OCI-LY1 (cell line): ENCODE results near the gene GLRA3.

Source experiments
- H2AFZ ChIP-seq: fragments of 200-600 bp; sonication (generic), shearing (Covaris generic); 2 replicates; pipeline ENCODE4 v1.6.0; 2014; ENCODE audit warnings: antibody characterized with exemption, mild to moderate bottlenecking, low read length
- H3F3A ChIP-seq: fragments of 200-600 bp; sonication (generic), shearing (Covaris generic); 2 replicates; pipeline ENCODE4 v1.6.0; 2014; ENCODE audit warnings: mild to moderate bottlenecking, antibody characterized with exemption, low read length, moderate library complexity; ENCODE audit not compliant: insufficient read depth
- H3K27ac ChIP-seq: fragments of 200-600 bp; sonication (generic); 2 replicates; pipeline ENCODE4 v1.5.1; 2014; ENCODE audit warnings: low read length, mixed run types, mild to moderate bottlenecking, low read depth; ENCODE audit not compliant: poor library complexity, severe bottlenecking
- H3K27me3 ChIP-seq: fragments of 200-600 bp; sonication (generic); 2 replicates; pipeline ENCODE4 v1.6.0; 2014; ENCODE audit warnings: antibody characterized with exemption, mild to moderate bottlenecking, low read length, moderate library complexity; ENCODE audit not compliant: insufficient read depth
- H3K36me3 ChIP-seq: fragments of 200-600 bp; sonication (generic); 2 replicates; pipeline ENCODE4 v1.6.1; 2014; ENCODE audit warnings: mild to moderate bottlenecking, antibody characterized with exemption, low read length, moderate library complexity, mixed read lengths; ENCODE audit not compliant: insufficient read depth
- H3K4me1 ChIP-seq: fragments of 200-600 bp; sonication (generic); 2 replicates; pipeline ENCODE4 v1.5.1; 2014; ENCODE audit warnings: mild to moderate bottlenecking, low read length, moderate library complexity; ENCODE audit not compliant: insufficient read depth, severe bottlenecking
- H3K4me2 ChIP-seq: fragments of 200-600 bp; sonication (generic), shearing (Covaris generic); 2 replicates; pipeline ENCODE4 v1.6.1; 2014; ENCODE audit warnings: low read length
- H3K4me3 ChIP-seq: fragments of 200-600 bp; sonication (generic); 2 replicates; pipeline ENCODE4 v1.5.1; 2014; ENCODE audit warnings: low read length, low read depth, mild to moderate bottlenecking, mixed read lengths; ENCODE audit not compliant: poor library complexity, severe bottlenecking
- H3K79me2 ChIP-seq: fragments of 200-600 bp; shearing (Covaris generic); 2 replicates; pipeline ENCODE4 v1.6.1; 2016; ENCODE audit warnings: mixed run types, low read length, mixed read lengths; ENCODE audit not compliant: insufficient read depth
- H3K9ac ChIP-seq: fragments of 200-600 bp; sonication (generic), shearing (Covaris generic); 2 replicates; pipeline ENCODE4 v1.6.1; 2014; ENCODE audit warnings: mild to moderate bottlenecking, low read length, mixed read lengths
- H3K9me2 ChIP-seq: fragments of 200-600 bp; sonication (generic), shearing (Covaris generic); 2 replicates; pipeline ENCODE4 v1.6.1; 2014; ENCODE audit warnings: low read depth, mild to moderate bottlenecking, low read length, mixed read lengths
- H3K9me3 ChIP-seq: fragments of 200-600 bp; shearing (Covaris generic); 2 replicates; pipeline ENCODE4 v1.6.1; 2014; ENCODE audit warnings: low read length, mixed read lengths
- H4K20me1 ChIP-seq: fragments of 200-600 bp; sonication (generic), shearing (Covaris generic); 2 replicates; pipeline ENCODE4 v1.6.0; 2016; ENCODE audit warnings: mild to moderate bottlenecking, low read length; ENCODE audit not compliant: insufficient read depth
- EZH2 ChIP-seq: fragments of 200-600 bp; sonication (generic), shearing (Covaris generic); IDR thresholded peaks from 2 replicates; pipeline ENCODE4 v1.8.0; 2017; ENCODE audit warnings: borderline replicate concordance, mixed run types, mild to moderate bottlenecking, antibody characterized with exemption, low read length, moderate library complexity, mixed read lengths
- TF ChIP-seq, protein P1 (sequence below): fragments of 200-600 bp; sonication (generic), shearing (Covaris generic); IDR thresholded peaks from 2 replicates; pipeline ENCODE4 v1.5.1; 2017; ENCODE audit warnings: mild to moderate bottlenecking, antibody characterized with exemption, low read length, moderate library complexity, mixed read lengths

Gene GLRA3

DNA sequence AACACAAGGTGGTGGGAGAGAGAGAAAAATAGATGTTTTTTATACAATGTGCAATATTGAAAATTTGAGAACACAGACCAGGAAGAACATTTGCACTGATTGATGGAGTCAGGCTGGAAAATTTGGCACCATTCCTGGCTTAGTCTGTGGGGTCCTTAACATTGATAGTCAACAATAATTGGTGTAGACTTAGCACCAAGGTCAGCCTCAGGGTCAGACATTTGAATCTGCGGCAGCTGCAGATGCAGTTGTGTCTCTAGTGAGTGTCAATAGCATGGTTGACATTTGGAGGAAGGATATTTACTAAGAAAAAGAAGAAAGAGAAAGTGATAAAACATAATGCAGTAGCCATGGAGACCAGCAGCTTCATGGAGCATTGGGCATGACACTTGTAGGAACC is 31.5 kb upstream of the GLRA3 start:
- H3F3A ChIP-seq, result no peaks in the 10 kb centered on the region
- TF ChIP-seq EZH2, result no peak
- TF ChIP-seq, protein P1, sequence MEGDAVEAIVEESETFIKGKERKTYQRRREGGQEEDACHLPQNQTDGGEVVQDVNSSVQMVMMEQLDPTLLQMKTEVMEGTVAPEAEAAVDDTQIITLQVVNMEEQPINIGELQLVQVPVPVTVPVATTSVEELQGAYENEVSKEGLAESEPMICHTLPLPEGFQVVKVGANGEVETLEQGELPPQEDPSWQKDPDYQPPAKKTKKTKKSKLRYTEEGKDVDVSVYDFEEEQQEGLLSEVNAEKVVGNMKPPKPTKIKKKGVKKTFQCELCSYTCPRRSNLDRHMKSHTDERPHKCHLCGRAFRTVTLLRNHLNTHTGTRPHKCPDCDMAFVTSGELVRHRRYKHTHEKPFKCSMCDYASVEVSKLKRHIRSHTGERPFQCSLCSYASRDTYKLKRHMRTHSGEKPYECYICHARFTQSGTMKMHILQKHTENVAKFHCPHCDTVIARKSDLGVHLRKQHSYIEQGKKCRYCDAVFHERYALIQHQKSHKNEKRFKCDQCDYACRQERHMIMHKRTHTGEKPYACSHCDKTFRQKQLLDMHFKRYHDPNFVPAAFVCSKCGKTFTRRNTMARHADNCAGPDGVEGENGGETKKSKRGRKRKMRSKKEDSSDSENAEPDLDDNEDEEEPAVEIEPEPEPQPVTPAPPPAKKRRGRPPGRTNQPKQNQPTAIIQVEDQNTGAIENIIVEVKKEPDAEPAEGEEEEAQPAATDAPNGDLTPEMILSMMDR, result no peak
- H3K4me2 ChIP-seq, result no peak overlapping the region
- no peaks in the 10 kb centered on the region for H4K20me1 ChIP-seq
- peaks cover 5% of the 10 kb centered on the region for H3K4me1 ChIP-seq
- no peaks in the 10 kb centered on the region; the same call in 1 of the 2 replicates for H3K36me3 ChIP-seq
- H2AFZ ChIP-seq, result no peak overlapping the region
- H3K4me3 ChIP-seq, result no peak overlapping the region
- no peak overlapping the region for H3K27ac ChIP-seq
- no peaks in the 10 kb centered on the region for H3K9me2 ChIP-seq
- no peak overlapping the region for H3K9ac ChIP-seq
- H3K9me3 ChIP-seq, result peaks cover 9% of the 10 kb centered on the region
- no peaks in the 10 kb centered on the region for H3K27me3 ChIP-seq
- H3K79me2 ChIP-seq, result no peaks in the 10 kb centered on the region

DNA sequence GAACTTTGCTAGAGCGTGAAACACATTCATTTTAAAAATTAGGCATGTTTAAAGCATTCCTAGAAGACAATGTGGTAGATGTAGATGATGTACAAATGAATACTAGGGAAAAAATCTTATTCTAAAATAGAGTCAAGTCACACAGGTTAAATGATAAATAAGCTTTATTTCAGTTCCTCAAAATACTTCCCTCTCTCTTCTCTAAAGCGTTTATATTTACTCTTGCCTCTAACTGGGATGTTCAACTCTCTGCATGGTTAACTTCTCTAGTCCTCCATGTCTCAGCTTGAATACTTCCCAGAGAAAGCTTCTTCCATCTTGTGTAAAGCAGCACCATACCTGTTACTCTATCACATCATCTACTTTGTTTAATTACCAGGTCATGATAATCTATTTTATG is 30.9 kb upstream of the GLRA3 start:
- H3K4me3 ChIP-seq, result no peak overlapping the region
- H3K9ac ChIP-seq, result no peak overlapping the region
- no peaks in the 10 kb centered on the region; the same call in 1 of the 2 replicates for H3K36me3 ChIP-seq
- no peak overlapping the region for H3K4me2 ChIP-seq
- H4K20me1 ChIP-seq, result no peaks in the 10 kb centered on the region
- H3K79me2 ChIP-seq, result no peaks in the 10 kb centered on the region
- no peak overlapping the region for H2AFZ ChIP-seq
- peaks cover 5% of the 10 kb centered on the region for H3K4me1 ChIP-seq
- H3K27ac ChIP-seq, result no peak overlapping the region
- H3K9me3 ChIP-seq, result peaks cover 7% of the 10 kb centered on the region
- TF ChIP-seq, protein P1, result no peak
- no peak for TF ChIP-seq EZH2
- no peaks in the 10 kb centered on the region for H3F3A ChIP-seq
- H3K27me3 ChIP-seq, result no peaks in the 10 kb centered on the region
- H3K9me2 ChIP-seq, result no peaks in the 10 kb centered on the region

DNA sequence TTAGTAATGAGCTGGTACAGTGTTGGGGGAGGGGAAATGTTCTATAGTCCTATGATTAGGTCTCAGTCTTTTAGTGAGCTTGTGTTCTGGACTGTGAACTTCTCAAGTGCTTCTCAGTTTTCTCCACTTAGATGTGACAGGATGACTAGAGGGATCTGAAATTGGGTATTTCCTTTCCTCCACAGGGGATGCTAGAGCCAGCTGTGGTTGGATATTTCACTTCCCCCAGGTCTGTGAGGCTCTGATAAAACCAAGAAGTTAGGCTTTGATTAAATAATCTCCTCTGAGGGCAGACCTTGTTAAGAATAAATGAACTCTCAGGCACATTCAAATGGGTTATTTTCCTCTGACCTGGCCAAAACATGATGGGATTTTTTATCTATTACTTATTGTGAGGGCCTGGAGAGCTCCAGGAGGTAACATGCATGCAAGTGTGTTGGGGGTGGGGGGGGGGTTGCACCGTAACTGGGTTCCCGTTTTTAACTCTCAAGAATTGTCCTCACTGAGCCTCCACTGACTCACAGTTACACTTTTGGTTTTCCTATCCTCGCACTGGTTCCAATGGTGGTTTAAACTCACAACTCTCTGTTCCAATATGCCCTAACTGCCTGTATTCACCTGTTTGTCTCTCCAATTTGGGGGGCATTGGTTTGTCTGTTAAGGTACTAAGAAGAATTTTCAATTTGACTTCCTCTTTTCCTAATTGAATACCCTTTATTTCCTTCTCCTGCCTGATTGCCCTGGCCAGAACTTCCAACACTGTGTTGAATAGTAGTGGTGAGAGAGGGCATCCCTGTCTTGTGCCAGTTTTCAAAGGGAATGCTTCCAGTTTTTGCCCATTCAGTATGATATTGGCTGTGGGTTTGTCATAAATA is 28.1 kb upstream of the GLRA3 start:
- Histone ChIP-seq H3K27ac (no peak overlapping the region), H4K20me1 (no peaks in the 10 kb centered on the region), H3K9me2 (no peaks in the 10 kb centered on the region), H2AFZ (no peak overlapping the region), H3K36me3 (no peaks in the 10 kb centered on the region; the same call in 1 of the 2 replicates), H3K79me2 (no peaks in the 10 kb centered on the region), H3K9ac (no peak overlapping the region), H3K4me1 (peaks cover 5% of the 10 kb centered on the region), H3K9me3 (peaks cover 9% of the 10 kb centered on the region), H3K4me2 (no peak overlapping the region), H3K4me3 (no peak overlapping the region), H3K27me3 (no peaks in the 10 kb centered on the region), H3F3A (no peaks in the 10 kb centered on the region)
- TF ChIP-seq, protein P1, result no peak
- no peak for TF ChIP-seq EZH2
